ENCODE measurements around the gene DUOX1. TPM values are rescaled to one million over a fixed set of nuclear protein-coding genes. Genes with fewer than 3 reads are reported as not detected.

The DUOX1 gene
- total and polyA plus RNA-seq, 2 experiments from 2014 or later = 0.32 to 1.8 TPM

- Histone ChIP-seq H3K9ac (no peak overlapping the region), H2AFZ (peak overlapping the region; percentile 52; the same call in 1 of the 2 replicates), H3F3A (ENCODE audit: insufficient read depth) (peaks cover 12% of the 10 kb centered on the region), H3K27ac (no peak overlapping the region), H3K9me2 (ENCODE audit: insufficient read depth) (no peaks in the 10 kb centered on the region), H4K20me1 (ENCODE audit: insufficient read depth) (no peaks in the 10 kb centered on the region), H3K4me3 (peak overlapping the region; percentile 46), H3K79me2 (ENCODE audit: insufficient read depth) (no peaks in the 10 kb centered on the region), H3K4me1 (ENCODE audit: insufficient read depth) (peaks cover 11% of the 10 kb centered on the region), H3K9me3 (ENCODE audit: low read depth) (no peaks in the 10 kb centered on the region), H3K27me3 (replicated peaks; ENCODE audit: insufficient read depth) (peaks cover 51% of the 10 kb centered on the region), H3K36me3 (ENCODE audit: low read depth) (no peaks in the 10 kb centered on the region), H3K4me2 (ENCODE audit: unreplicated experiment) (peak overlapping the region; percentile 26)
- DNase-seq = no peak
- in situ Hi-C loops (cut with MboI) = no loop called here
- TF ChIP-seq EZH2phosphoT487 (IDR thresholded peaks at IDR 0.05; ENCODE audit: insufficient read depth, low read depth) = no peak
- no peak for TF ChIP-seq EZH2 (IDR thresholded peaks at IDR 0.05; ENCODE audit: insufficient read depth, poor library complexity, severe bottlenecking)
- 41 to 43% methylated on average over 30 to 31 of the region's 33 CpGs for WGBS, 2 experiments (ENCODE audit: low coverage in 1 of 2, low lambda C conversion rate in 2 of 2, missing lambda C conversion rate in 2 of 2)
Observed at GRCh38 chr15:45117308-45118130, 12.3 kb upstream of the DUOX1 start.

DNA sequence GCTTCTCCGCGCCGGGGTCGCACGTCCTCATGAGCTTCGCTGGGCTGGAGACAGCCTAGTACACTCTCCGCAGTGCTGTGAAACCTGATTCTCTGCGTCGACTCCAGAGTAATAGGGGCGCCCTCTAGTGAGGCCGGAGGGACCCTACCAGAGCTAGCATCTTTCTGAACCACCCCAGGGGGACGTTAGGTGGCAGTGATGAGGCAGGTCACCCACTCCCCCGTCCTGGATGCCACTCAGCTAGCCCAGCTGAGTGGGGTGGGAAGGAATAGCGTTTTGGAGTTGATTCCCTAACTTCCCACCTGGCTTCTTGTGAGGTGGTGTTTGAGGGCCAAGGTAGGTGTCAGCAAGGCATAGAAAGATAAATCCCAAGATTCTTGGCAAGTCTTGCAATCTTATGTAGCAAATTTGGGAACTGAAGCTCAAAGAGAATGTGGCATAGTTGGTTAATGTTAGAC is 11.6 kb upstream of the DUOX1 start:
- Histone ChIP-seq H3K9me3 (ENCODE audit: low read depth) (no peaks in the 10 kb centered on the region), H3F3A (ENCODE audit: insufficient read depth) (peaks cover 12% of the 10 kb centered on the region), H4K20me1 (ENCODE audit: insufficient read depth) (no peaks in the 10 kb centered on the region), H3K9me2 (ENCODE audit: insufficient read depth) (no peaks in the 10 kb centered on the region), H3K27ac (no peak overlapping the region), H3K79me2 (ENCODE audit: insufficient read depth) (no peaks in the 10 kb centered on the region), H3K27me3 (replicated peaks; ENCODE audit: insufficient read depth) (peaks cover 44% of the 10 kb centered on the region), H3K9ac (no peak overlapping the region), H3K4me2 (ENCODE audit: unreplicated experiment) (peak overlapping the region; percentile 26), H3K4me3 (peak overlapping the region; percentile 46), H3K36me3 (ENCODE audit: low read depth) (no peaks in the 10 kb centered on the region), H2AFZ (peak overlapping the region; percentile 52; the same call in 1 of the 2 replicates), H3K4me1 (ENCODE audit: insufficient read depth) (peaks cover 12% of the 10 kb centered on the region)
- 1 to 3% methylated on average over 14 of the region's 14 CpGs for WGBS, 2 experiments (ENCODE audit: low coverage in 1 of 2, low lambda C conversion rate in 2 of 2, missing lambda C conversion rate in 2 of 2)
- in situ Hi-C loops (cut with MboI) = no loop called here
- peak; percentile 95 for DNase-seq
- TF ChIP-seq EZH2phosphoT487 (IDR thresholded peaks at IDR 0.05; ENCODE audit: insufficient read depth, low read depth) = no peak
- TF ChIP-seq EZH2 (IDR thresholded peaks at IDR 0.05; ENCODE audit: insufficient read depth, poor library complexity, severe bottlenecking) = no peak

DNA sequence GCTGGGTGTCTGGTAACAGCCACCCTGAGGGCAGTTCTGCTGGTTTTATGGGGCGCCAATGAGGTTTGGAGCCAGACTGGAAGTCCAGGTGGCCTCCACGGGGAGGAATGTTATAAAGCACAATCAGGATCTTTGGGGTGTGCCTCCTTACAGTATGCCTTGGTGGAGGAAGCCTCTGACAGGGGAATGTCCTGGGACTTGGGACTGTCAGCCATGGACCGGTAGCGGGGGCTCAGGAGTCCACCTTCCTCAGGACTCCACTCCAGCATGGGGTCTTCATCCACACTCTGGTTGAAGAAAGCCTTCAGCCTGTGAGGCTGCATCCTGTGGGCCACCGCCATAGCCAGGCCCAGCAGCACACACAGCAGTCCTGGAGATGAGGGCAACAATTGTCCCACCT is 10.8 kb upstream of the DUOX1 start:
- Histone ChIP-seq H3K79me2 (ENCODE audit: insufficient read depth) (no peaks in the 10 kb centered on the region), H3K4me1 (ENCODE audit: insufficient read depth) (peaks cover 12% of the 10 kb centered on the region), H3K27me3 (replicated peaks; ENCODE audit: insufficient read depth) (peaks cover 36% of the 10 kb centered on the region), H3K9ac (no peak overlapping the region), H3K4me3 (no peak overlapping the region), H3K4me2 (ENCODE audit: unreplicated experiment) (no peak overlapping the region), H3K36me3 (ENCODE audit: low read depth) (no peaks in the 10 kb centered on the region), H4K20me1 (ENCODE audit: insufficient read depth) (no peaks in the 10 kb centered on the region), H3K9me2 (ENCODE audit: insufficient read depth) (no peaks in the 10 kb centered on the region), H3F3A (ENCODE audit: insufficient read depth) (peaks cover 12% of the 10 kb centered on the region), H2AFZ (no peak overlapping the region), H3K9me3 (ENCODE audit: low read depth) (no peaks in the 10 kb centered on the region), H3K27ac (no peak overlapping the region)
- TF ChIP-seq EZH2phosphoT487 (IDR thresholded peaks at IDR 0.05; ENCODE audit: insufficient read depth, low read depth) = no peak
- TF ChIP-seq EZH2 (IDR thresholded peaks at IDR 0.05; ENCODE audit: insufficient read depth, poor library complexity, severe bottlenecking) = no peak
- no peak for DNase-seq
- 83 to 93% methylated on average over 5 of the region's 5 CpGs for WGBS, 2 experiments (ENCODE audit: low coverage in 1 of 2, low lambda C conversion rate in 2 of 2, missing lambda C conversion rate in 2 of 2)
- in situ Hi-C loops (cut with MboI) = no loop called here

DNA sequence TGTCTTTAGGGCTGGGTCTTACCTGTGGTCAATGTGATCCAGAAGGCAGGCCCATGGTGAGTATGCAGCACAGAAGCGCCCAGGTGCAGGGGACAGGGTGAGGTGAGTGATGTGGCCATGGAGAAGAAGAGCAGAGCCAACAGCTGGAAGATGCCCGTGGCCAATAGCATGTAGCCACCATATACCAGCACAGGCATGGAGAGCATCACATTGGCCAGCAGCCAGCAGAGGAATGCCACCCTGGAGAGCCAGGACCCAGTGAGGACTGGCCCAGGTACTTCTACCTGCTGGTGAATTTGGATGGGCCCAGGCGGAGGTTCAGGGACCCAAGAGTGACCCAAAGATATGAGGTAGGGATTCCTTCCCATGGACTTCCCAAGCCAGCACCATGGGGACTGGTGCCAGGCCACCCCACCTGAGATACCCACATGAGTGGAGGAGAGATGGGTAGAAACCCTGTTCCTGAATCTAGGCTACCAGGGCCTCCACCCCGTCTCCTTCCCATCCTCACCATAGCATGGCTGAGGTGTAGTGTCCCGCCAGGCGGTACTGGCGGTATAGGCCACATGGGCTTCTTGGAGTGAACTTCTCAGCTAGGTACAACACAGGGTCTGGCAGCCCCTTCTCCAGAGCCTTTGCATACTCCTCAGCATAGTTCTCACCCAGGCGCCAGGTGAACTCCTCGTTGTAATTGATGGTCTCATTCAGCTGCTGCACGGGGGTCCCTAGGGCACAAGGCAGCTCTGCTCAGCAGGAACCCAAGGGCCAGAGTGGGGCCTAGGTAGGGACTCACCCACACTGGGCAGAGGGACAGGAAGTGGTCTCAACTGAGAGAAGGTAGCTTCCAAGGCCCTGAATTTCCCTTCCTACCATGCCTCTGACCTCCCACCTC is 9.5 kb upstream of the DUOX1 start:
- DNase-seq = no peak
- in situ Hi-C loops (cut with MboI) = no loop called here
- TF ChIP-seq EZH2phosphoT487 (IDR thresholded peaks at IDR 0.05; ENCODE audit: insufficient read depth, low read depth) (no peak), EZH2 (IDR thresholded peaks at IDR 0.05; ENCODE audit: insufficient read depth, poor library complexity, severe bottlenecking) (no peak)
- no peak overlapping the region for H3K9ac ChIP-seq
- H3K9me3 ChIP-seq (ENCODE audit: low read depth) = no peaks in the 10 kb centered on the region
- 95 to 96% methylated on average over 10 of the region's 10 CpGs for WGBS, 2 experiments (ENCODE audit: low coverage in 1 of 2, low lambda C conversion rate in 2 of 2, missing lambda C conversion rate in 2 of 2)
- no peaks in the 10 kb centered on the region for H3K79me2 ChIP-seq (ENCODE audit: insufficient read depth)
- H3K27ac ChIP-seq = no peak overlapping the region
- H3K4me3 ChIP-seq = no peak overlapping the region
- peaks cover 23% of the 10 kb centered on the region for H3K27me3 ChIP-seq (replicated peaks; ENCODE audit: insufficient read depth)
- H4K20me1 ChIP-seq (ENCODE audit: insufficient read depth) = no peaks in the 10 kb centered on the region
- H2AFZ ChIP-seq = no peak overlapping the region
- peaks cover 12% of the 10 kb centered on the region for H3F3A ChIP-seq (ENCODE audit: insufficient read depth)
- H3K4me1 ChIP-seq (ENCODE audit: insufficient read depth) = peaks cover 12% of the 10 kb centered on the region
- no peaks in the 10 kb centered on the region for H3K36me3 ChIP-seq (ENCODE audit: low read depth)
- no peak overlapping the region for H3K4me2 ChIP-seq (ENCODE audit: unreplicated experiment)
- no peaks in the 10 kb centered on the region for H3K9me2 ChIP-seq (ENCODE audit: insufficient read depth)

Data from GM23248 (cell line).